MCF 10A (cell line): ENCODE data around the gene MRPS5. TPM values are rescaled to one million over a fixed set of nuclear protein-coding genes. Genes with fewer than 3 reads are reported as not detected.

Experiments
- BruUV-seq: library from RNA; stranded (reverse); fragments of 400-500 nt; replicated peaks from 2 replicates; lab custom pipeline; 2021; lab: Mats Ljungman, UMichigan
- CTCF ChIA-PET: fragments of 300-600 bp; sonication (Branson Sonifier 250); formaldehyde crosslinking; extraction: SDS; loops from one replicate; lab custom pipeline; 2021; ENCODE audit warnings: antibody characterized with exemption, inconsistent platforms; lab: Yijun Ruan, JAX
- POLR2A ChIA-PET: fragments of 300-600, 350-650 bp; sonication (Branson Sonifier 250); formaldehyde crosslinking; extraction: SDS; loops from one replicate; lab custom pipeline; 2020; ENCODE audit warnings: antibody characterized with exemption, inconsistent platforms; lab: Yijun Ruan, JAX
- DNase-seq: peaks from one replicate; pipeline ENCODE4 v3.0.0-alpha.2; 2018; ENCODE audit not compliant: unreplicated experiment
- H3K27ac Mint-ChIP-seq: one replicate; pipeline ENCODE4 v1.8.0; 2022; ENCODE audit warnings: mild to moderate bottlenecking, low read depth, mixed read lengths; ENCODE audit not compliant: unreplicated experiment
- H3K27me3 Mint-ChIP-seq: one replicate; pipeline ENCODE4 v1.8.0; 2022; ENCODE audit warnings: mixed read lengths; ENCODE audit not compliant: insufficient read depth, unreplicated experiment
- H3K36me3 Mint-ChIP-seq: one replicate; pipeline ENCODE4 v1.8.0; 2022; ENCODE audit warnings: mild to moderate bottlenecking, moderate library complexity, mixed read lengths; ENCODE audit not compliant: insufficient read depth, unreplicated experiment
- H3K4me1 Mint-ChIP-seq: one replicate; pipeline ENCODE4 v1.8.0; 2022; ENCODE audit warnings: mixed read lengths; ENCODE audit not compliant: insufficient read depth, unreplicated experiment
- H3K4me3 Mint-ChIP-seq: one replicate; pipeline ENCODE4 v1.8.0; 2022; ENCODE audit warnings: mild to moderate bottlenecking, moderate library complexity, mixed read lengths; ENCODE audit not compliant: unreplicated experiment
- H3K9me3 Mint-ChIP-seq: one replicate; pipeline ENCODE4 v1.8.0; 2022; ENCODE audit warnings: mixed read lengths; ENCODE audit not compliant: unreplicated experiment
- CTCF ChIP-seq: fragments of 200-600 bp; IDR thresholded peaks from one replicate; pipeline ENCODE4 v1.8.0; 2022; ENCODE audit warnings: antibody characterized with exemption, mild to moderate bottlenecking; ENCODE audit not compliant: unreplicated experiment
- intact Hi-C: fragments of 100-400 bp; cut with micrococcal nuclease; formaldehyde crosslinking; loops from 2 replicates; pipeline ENCODE4 v1.14.1; 2022
- total RNA-seq: library from RNA; stranded (reverse); gene quantifications from 2 replicates; pipeline ENCODE4 v1.2.3, GENCODE V29; 2022

Gene MRPS5
- total RNA-seq, 1 experiment from 2014 or later: 74.2 TPM

- DNase-seq: no peak
- no TSS peak for BruUV-seq
- no peak overlapping the region for H3K27ac Mint-ChIP-seq
- H3K36me3 Mint-ChIP-seq: peaks cover 86% of the 10 kb centered on the region
- H3K4me1 Mint-ChIP-seq: peaks cover 6% of the 10 kb centered on the region
- intact Hi-C loops: loop anchor here (10.0 kb wide), 1 partner anchor 236 kb away; the partner anchor contains the start of gene TEKT4
- no peaks in the 10 kb centered on the region for H3K9me3 Mint-ChIP-seq
- H3K27me3 Mint-ChIP-seq: no peaks in the 10 kb centered on the region
- ChIA-PET CTCF (interaction anchor here (1.6 to 1.8 kb wide), 2 partner anchors 33 to 88 kb away, joined by 3 to 7 read pairs; no protein-coding TSS in a partner anchor), POLR2A (interaction anchor here (0.9 to 1.4 kb wide), 2 partner anchors 11 kb away, joined by 4 to 6 read pairs; partner anchors contain the start of gene MRPS5)
- TF ChIP-seq CTCF: no peak
- H3K4me3 Mint-ChIP-seq: no peak overlapping the region
Observed at GRCh38 chr2:95110395-95110794, 11.2 kb downstream of the MRPS5 start.

GRCh38 chr2:95109260-95109659 is 12.3 kb downstream of the MRPS5 start:
- no peak for DNase-seq
- H3K4me1 Mint-ChIP-seq: peaks cover 6% of the 10 kb centered on the region
- no peak for TF ChIP-seq CTCF
- ChIA-PET CTCF (interaction anchor here (0.7 to 1.0 kb wide), 2 partner anchors 12 to 87 kb away, joined by 3 read pairs; partner anchors contain the start of gene MRPS5), POLR2A (interaction anchor here (0.8 to 0.9 kb wide), 2 partner anchors 8 to 12 kb away, joined by 4 read pairs; partner anchors contain the start of gene MRPS5)
- no peak overlapping the region for H3K27ac Mint-ChIP-seq
- H3K4me3 Mint-ChIP-seq: no peak overlapping the region
- H3K27me3 Mint-ChIP-seq: no peaks in the 10 kb centered on the region
- intact Hi-C loops: no loop called here
- H3K36me3 Mint-ChIP-seq: peaks cover 86% of the 10 kb centered on the region
- no TSS peak for BruUV-seq
- no peaks in the 10 kb centered on the region for H3K9me3 Mint-ChIP-seq

- no peak for DNase-seq
- H3K4me1 Mint-ChIP-seq: peaks cover 6% of the 10 kb centered on the region
- POLR2A ChIA-PET: no interaction called here
- H3K4me3 Mint-ChIP-seq: no peak overlapping the region
- H3K9me3 Mint-ChIP-seq: no peaks in the 10 kb centered on the region
- peaks cover 84% of the 10 kb centered on the region for H3K36me3 Mint-ChIP-seq
- CTCF ChIA-PET: interaction anchor here (0.6 to 2.4 kb wide), 8 partner anchors 9 to 1900 kb away, joined by 3 to 15 read pairs (median 3); no protein-coding TSS in a partner anchor
- BruUV-seq: no TSS peak
- intact Hi-C loops: no loop called here
- no peak overlapping the region for H3K27ac Mint-ChIP-seq
- TF ChIP-seq CTCF: no peak
- no peaks in the 10 kb centered on the region for H3K27me3 Mint-ChIP-seq
Observed at GRCh38 chr2:95106081-95106480, 15.5 kb downstream of the MRPS5 start.

- POLR2A ChIA-PET: no interaction called here
- H3K4me1 Mint-ChIP-seq: peaks cover 6% of the 10 kb centered on the region
- BruUV-seq: no TSS peak
- H3K27ac Mint-ChIP-seq: no peak overlapping the region
- no peaks in the 10 kb centered on the region for H3K27me3 Mint-ChIP-seq
- intact Hi-C loops: no loop called here
- CTCF ChIA-PET: interaction anchor here (1.1 to 2.4 kb wide), 2 partner anchors 11 to 28 kb away, joined by 3 to 15 read pairs; no protein-coding TSS in a partner anchor
- peaks cover 86% of the 10 kb centered on the region for H3K36me3 Mint-ChIP-seq
- H3K4me3 Mint-ChIP-seq: no peak overlapping the region
- H3K9me3 Mint-ChIP-seq: no peaks in the 10 kb centered on the region
- no peak for TF ChIP-seq CTCF
- no peak for DNase-seq
Observed at GRCh38 chr2:95104606-95105005, 17.0 kb downstream of the MRPS5 start.
